ENCODE results near the gene CRADD.

DNA sequence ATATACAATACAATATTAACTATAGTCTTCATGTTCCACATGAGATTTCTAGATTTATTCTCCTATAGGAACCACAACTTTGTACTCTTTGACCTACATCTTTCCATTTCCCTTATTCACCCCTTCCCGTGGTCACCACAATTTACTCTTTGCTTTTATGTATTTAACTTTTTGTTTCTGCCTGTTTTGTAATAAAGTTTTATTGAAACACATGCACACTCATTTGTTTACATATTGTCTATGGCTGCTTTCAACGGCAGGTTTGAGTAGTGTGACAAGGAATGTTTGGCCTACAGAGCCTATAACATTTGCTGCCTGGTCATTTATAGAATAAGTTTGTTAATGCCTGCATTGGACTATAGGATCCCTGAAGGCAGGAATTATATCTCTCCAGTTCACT is 231.1 kb downstream of the CRADD start:
- TF ChIP-seq, protein P1, sequence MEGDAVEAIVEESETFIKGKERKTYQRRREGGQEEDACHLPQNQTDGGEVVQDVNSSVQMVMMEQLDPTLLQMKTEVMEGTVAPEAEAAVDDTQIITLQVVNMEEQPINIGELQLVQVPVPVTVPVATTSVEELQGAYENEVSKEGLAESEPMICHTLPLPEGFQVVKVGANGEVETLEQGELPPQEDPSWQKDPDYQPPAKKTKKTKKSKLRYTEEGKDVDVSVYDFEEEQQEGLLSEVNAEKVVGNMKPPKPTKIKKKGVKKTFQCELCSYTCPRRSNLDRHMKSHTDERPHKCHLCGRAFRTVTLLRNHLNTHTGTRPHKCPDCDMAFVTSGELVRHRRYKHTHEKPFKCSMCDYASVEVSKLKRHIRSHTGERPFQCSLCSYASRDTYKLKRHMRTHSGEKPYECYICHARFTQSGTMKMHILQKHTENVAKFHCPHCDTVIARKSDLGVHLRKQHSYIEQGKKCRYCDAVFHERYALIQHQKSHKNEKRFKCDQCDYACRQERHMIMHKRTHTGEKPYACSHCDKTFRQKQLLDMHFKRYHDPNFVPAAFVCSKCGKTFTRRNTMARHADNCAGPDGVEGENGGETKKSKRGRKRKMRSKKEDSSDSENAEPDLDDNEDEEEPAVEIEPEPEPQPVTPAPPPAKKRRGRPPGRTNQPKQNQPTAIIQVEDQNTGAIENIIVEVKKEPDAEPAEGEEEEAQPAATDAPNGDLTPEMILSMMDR (IDR thresholded peaks at IDR 0.05 in 4 of 5, conservative IDR thresholded peaks at IDR 0.05 in 1 of 5): no peak
- no peak for TF ChIP-seq POLR2A (IDR thresholded peaks at IDR 0.05)

All from gastrocnemius medialis (tissue), 4 donors.